NCI-H128 (cell line): Measurements from ENCODE around the gene ALDOA.

Experiments
- DNase-seq: peaks from one replicate; lab custom pipeline; 2025; ENCODE audit not compliant: unreplicated experiment; lab: John Stamatoyannopoulos, UW

Gene ALDOA

DNA sequence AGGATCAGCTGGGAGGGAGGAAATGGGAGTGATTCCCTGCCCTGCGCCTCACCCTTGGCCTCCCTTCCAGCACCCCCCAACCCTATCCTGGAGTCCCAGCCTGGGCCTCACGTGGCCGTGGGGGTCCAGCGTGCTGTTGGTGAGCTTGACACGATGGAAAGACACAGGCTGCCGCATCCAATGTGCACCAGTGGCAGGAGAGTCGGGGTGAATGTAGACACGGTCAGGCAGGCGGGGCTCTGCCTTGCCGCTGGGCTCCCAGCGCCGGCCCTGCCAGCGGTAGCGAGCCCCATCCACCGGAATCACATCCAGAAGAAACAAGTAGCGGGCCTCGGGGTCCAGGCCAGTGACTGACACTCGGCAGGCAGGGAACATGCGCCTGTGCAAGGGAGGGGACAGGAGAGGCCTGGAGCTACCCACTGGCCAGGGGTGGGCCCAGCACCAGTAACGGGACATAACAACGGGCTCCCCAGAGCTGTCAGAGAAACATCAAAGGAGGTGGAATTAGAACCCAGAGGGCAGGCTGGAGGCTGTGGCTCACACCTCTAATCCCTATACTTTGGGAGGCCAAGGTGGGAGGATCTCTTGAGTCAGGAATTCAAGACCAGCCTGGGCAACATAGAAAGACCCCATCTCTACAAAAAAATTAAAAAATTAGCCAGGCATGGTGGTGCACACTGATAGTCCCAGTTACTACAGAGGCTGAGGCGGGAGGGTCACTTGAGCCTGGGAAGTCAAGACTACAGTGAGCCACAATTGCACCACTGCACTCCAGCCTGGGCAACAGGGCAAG is 23.5 kb downstream of the ALDOA start:
- no peak for DNase-seq

DNA sequence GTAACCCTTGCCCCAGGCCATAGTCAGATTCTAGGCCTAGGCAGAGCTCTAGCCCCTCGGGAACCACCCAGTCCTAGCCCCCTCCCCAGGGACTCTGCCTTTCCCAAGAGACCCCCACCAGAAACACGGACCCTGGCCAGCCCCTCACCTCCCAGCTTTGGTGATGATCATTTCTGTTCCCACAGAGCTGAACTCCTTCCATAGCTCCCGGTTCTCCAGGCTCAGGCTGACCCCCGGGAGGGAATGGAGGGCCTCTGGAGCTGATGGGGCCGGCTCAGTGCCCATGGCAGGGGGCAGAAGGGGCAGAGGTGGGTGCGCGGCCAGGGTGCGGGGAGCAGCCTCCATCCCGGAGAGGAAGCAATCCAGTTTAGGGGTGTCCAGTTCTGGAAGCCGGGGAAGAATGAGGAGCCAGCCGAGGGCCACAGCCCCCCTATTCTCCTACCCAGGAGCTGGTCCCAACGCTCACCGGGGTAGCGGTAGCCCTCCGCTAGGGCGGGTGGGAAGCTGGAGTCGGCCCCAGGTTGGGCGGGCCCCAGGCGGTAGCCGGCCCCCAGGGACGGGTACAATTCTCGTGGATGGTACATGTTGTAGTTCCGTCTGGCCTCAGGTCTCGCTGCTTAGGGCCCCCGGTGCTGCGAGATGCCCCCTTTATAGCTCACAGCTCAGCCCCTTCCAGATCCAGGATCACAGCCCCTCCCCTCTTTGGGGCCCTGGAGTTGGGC is 25.2 kb downstream of the ALDOA start:
- DNase-seq: no peak

DNA sequence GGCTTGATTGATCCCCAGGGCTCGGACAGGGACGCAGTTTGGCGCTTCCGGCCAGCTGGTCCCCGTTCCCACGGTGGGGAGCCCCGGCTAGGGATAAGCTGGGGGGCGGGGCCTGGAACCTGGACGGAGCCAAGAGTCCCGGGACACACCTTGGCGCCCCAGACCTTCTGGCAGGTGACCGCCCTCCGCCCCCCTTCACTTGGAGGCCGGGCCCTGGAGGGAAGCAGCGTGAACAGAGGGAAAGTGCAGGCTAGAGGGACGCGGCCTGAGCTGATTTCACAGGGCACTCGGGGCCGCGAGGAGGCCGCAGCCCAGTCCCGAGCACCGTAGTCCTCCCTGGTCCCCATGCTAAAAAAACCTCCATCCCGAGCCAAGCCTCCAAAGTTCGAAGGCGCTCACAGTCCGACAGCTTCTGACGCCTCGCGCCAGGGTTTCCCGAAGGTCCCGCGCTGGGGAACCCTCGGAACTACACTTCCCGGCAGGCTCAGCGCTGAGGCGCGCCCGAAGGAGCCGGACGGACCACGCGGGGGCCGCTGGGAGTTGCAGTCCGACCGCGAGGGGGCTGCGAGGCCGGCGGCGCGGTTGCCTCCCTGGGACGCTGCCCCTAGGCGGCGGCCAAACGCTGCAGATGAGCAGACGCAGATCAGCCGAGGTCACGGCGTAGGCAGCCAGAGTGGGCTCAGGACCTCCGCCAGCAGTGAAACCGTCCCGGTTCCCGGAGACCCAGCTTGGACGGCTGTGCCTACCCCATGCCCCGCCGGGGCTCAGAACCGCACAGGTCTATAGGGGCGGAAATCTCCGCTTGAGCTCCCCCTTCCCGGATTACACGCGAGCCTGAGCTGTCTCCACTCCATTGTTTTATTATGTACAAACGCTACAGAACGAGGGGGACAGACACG is 26.2 kb downstream of the ALDOA start, which contains the start of gene TBX6:
Gene TBX6, minus strand, starts transcription at position 451 of the 899 bp plus-strand sequence. CDS start 731 bp downstream, outside the sequence.
- peak; percentile 69 for DNase-seq

DNA sequence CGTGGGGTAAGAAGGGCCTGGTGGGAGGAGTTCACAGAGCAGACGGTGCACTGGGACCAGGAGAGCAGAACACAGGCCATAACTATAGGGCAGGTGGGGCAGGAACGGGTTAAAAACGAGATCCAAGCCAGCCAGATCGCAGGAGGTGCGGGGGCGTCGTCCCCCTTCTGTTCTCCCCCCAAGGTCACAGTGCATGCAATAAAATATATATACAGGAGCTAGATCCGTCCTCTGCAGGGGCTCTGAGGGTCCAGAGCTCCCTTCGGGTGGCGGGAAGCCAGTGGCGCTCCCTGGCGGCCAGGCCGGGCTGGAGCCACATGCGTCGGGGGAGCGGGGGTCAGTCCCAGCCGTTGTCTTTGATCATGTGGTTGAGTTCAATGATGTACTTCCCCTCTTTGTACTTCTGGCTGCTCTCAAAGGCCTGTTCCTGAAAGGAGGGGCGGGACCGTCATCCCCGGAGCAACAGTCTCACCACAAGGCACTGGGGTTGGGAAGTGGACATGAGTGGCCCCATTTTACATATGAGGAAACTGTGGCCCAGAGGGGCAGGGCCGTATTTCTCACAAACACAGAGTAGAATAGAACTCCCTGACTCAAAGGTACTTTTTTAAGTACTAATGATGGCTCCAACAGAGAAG is 26.9 kb downstream of the ALDOA start:
- no peak for DNase-seq

DNA sequence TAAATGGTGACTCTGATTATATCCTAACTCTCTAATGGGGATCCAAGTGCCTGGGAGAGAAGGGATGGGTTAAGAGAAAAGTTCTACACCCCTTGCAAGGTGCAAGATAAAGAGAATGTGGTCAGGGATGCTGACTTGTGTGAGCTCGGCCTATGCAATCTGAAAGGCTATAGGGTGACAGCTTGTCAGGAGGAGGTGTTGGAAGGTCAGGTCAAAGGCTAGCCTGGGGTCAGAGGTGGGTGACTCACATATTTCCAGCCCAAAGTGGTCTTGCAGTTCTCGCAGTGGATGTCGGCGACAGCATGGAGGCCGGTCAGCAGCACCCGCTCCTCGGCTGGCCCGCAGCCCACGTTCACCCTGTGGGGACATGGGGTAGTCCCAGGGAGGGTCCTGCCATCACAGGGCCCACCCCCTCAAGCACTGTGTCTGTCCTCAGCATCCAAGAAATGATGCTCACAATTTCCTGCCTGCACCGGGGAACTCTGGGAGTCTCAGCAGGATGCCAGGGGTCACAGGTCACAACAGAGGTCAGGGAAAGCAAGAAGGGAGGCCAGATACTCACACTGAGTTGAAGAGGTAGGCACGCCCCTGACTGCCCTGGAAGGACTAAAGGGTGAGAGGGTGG is 29.1 kb downstream of the ALDOA start:
- DNase-seq: no peak

DNA sequence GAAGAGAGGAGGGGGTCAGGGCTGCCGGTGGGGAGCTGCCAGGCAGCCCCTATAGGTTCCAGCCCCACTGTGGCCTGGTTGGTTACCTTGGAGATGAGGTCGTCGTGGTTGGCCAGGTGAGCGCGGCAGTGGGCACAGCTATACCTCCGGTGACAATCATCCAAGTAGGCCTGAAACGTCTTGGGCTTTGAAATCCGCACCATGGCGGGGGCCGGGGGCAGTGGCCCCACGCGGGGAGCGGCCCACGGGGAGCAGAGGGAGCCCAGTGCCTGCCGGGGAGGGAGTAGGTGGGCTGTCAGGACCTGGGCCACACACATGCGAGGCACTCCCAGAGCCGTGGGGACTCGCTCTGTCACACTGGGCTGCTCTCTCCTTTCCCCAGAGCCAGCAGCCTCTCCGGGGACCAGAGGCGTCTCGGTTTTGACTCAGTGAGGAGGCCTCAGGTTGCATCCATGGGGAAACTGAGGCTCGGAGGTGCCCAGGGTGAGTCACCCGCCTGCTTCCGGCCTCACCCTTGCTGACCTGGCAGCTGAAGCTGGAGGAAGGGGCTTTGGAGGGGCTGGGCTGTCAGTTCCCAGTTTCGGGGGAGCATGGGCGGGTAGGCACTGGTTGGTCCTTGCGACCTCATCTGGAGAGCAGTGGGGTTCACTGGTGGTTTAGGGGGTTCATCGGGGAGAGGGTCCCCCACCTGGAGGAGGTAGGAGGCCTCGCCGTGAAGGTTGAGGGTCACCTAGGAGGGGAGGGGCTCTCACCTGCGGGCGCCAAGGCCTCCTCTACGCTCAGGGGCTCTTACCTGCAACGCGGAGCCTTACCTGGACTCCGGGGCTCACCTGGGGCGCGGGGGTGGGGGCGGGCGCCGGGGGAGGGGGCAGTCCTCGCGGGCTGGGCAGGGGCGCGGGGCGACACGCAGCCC is 29.9 kb downstream of the ALDOA start:
- DNase-seq: no peak

DNA sequence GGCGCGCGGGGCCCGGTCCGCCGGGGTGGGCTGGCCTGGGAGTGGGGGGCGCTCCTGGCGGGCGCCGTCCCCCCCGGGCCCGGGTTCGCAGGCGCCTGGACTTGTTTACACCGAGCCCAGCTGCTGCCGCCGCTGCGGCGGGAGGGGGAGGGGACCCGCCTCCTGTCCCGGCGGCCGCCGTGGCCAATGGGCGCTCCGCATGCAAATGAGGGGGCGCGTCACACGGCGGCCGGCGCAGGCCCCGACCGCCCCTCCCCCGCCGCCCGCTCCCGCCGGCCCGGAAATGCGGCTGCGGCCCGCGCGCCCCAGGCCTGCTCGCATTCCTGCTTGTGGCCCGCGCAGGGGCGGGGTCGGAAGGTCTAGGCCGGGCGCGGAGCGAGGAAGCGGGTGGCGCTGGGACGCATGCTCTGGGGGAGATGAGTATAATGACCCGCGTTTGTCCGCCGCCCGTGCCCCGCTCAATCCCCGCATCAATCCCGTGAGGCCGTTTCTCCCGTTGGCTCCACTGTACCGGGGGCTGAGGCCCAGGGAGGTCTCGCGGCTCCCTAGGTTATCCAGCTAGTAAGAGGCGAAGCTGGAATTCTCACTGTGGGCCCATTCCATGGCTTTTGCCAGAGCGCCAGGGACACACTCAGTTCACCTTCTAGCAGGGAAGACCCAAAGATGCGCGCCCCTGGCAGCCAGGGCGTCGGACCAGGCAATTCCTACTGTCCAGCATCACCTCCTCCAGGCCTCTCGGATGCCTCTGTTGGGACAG is 30.7 kb downstream of the ALDOA start, which contains the start of gene YPEL3:
Gene YPEL3, minus strand, starts transcription at position 109 of the 757 bp plus-strand sequence. CDS start 731 bp downstream, outside the sequence.
- peak; percentile 41 for DNase-seq

DNA sequence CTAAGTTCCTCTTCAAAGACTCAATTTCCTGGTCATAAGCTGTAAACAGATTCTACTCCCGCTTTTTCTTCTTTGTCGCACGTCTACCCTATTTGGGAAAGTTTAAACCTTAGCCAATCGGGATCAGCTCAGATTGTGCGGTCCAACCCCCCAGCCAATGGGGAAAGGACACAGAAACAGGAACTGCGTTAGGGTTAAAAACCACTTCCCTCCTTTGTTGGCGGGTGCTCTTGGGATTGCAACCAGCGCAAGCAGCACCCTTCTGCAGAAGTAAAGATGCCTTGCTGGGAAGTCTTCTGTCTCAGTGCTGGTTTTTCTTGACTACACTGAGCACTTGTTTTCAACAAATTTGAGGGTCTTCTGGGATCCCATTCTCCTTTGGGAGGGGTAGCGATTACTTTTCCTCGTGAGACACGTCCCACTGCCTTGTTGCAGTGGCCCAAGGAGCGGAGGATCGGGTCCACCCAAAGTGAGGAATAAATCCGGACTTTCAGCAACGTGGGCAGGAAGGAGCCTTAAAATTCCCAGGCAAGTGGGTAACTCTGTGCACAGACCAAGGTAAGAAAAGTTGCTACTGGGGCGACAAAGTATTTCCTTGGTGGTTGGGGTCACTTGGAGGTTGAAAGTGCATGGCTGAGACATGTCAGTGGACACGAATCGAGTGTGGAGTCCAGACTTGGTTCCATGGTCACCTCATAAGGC is 31.5 kb downstream of the ALDOA start:
- DNase-seq: no peak

DNA sequence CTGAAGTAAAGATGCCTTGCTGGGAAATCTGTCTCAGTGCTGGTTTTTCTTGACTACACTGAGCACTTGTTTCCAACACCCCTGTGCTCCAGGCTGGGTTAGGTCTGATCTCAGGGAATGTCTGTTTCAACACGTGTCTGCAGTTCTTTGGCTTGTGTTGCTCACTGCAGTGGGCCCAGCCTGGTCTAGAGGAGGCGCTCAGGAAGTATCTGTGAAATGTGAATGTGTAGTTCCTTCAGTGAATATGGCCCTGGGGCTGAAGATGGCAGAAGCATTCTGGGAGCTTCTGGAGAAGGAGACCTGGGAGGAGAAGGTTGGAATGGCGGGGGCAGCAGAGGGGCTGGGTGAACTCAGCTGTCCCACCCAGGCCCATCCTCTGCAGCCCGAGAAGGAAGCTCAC is 38.5 kb downstream of the ALDOA start:
- no peak for DNase-seq

DNA sequence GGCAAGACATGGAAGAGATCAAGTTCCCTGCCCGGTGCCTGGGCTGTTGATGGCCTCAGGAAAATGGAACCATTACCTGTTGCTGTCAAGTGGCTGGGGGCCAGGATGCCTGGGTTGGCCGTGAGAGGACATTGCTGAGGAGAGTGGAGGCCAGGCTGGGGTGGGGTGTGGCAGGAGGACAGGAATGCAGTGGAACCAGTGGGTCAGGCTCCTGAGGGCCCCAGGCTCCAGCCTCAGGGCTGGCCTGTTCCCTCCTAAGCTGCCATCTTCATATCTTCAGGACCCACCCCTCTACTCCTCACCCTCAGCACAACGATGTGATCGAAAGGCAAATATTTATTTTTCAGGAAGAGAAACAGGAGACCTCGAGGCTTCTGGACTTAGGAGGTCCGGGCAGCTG is 38.9 kb downstream of the ALDOA start:
- DNase-seq: no peak

DNA sequence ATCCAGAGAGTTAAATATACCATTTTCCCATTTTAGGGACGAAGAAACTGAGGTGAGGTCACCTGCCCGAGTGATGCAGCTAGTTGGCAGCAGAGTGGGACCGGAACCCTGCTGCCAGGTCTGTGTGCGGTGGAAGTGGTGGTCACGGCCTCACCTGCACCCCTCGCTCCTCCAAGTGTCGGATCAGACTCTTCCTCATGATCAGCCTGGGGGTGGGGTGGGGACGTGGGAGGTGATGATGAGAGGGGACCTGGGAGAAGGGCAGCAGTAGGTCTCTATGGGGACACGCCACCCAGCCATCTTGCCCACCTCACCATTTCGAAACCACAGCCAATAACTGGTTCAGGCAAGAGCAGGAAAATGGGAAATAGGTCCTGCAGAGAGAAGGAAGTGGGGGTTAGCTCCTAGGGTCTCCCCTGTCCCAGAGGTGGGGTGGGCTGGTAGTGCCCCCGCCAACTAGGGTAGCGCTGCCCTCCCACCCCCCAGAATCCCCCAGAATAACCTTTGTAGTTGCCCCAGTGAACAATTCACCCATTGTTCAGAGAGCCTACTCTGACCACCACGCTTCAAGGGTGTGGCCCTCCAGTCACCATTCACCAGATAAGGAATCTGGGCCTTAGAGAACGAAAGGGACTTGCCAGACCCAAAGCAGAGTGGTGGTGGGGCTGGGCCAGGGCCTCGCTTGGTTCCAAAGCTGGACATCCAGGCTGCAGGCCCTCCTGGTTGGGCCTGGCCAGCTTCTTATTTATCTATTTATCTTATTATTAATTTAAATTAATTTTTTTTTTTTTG is 42.7 kb downstream of the ALDOA start:
- no peak for DNase-seq

DNA sequence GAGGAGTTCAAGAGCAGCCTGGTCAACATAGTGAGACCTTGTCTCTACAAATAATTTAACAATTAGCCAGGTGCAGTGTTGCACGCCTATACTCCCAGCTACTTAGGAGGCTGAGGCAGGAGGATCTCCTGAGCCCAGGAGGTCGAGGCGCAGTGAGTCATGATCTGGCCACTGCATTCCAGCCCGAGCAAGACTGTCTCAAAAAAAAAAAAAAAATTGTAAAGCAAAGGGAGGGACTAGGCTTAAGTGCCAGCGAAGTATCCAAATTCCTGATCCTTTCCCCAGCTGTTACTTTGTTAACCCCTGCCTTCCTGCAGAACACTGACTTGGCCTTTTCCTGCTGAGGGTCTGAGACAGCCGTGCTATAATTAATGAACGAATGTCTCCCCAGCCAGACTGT is 45.1 kb downstream of the ALDOA start:
- DNase-seq: no peak

DNA sequence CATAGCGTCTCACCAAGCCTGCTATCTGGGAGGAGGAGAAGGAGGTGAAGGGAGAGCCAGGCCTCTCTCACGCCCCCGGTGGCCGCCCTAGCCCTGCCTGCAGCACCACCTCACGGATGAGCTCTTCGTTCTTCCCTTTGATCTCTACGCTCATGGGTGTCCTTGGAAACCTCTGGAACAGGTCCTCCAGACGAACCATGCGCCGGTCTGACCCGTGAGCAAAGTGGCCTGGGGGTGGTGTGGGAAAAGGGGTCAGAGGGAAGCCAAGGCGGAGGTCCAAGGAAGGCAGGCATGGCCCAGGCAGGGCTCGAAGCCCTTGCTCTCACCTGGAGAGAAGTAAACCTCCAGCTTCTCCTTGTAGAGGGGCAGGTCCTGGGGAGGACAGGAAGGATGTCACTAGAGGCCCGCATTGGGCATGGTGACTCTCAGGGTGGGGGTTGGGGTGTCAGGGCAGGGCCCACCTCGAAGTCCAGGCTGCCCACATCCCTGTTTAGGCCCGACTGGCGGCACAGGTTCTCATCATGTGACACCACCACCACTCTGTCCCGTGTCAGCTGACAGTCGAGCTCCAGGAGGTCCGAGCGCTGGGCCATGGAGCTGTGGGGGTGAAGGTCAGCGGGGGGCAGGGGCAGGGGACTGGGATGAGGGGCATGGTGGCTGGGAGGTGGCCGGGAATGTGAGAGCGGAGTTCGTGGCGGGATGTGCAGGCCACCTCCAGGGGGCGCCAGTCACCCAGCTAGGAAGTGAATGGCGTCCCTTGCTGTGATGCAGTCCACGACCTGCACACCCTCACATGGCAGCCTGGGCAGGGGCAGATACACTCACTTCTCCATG is 46.9 kb downstream of the ALDOA start:
- DNase-seq: no peak

DNA sequence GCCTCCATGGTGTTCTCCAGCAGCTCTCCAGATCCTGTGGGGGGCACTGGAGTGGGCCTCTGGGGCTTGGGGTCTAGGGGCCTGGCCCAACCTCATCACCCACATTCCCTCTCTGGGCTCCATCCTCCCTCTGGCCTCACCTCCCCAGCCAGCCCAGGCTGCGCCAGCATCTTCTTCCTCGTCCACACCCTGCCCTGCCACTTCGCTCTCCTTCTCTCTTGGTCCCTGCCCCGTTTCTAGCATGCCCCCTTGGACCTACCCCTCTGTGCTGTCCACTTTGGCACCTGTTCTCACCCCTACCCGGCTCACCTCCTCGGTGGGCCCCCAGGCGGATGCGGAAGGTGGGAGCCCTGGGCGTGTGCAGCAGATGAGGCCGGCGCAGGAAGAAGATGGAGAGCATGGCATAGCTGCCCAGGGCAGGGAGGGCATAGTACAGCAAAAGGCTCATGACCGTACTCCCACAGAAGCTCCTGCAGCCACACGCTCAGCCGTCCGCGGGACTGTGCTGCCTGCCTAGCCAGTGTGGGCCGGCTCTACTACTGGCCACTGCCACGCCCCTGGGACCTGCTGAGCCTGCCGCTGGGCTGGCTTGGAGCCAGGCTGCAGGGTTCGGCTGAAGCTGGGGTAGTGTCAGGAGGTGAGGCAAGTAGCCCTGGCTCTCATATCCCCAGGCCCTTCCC is 47.6 kb downstream of the ALDOA start, which contains the start of gene GDPD3:
Gene GDPD3, minus strand, starts transcription at position 507 of the 680 bp plus-strand sequence. Its CDS starts 59 bp downstream, at position 448.
- no peak for DNase-seq

DNA sequence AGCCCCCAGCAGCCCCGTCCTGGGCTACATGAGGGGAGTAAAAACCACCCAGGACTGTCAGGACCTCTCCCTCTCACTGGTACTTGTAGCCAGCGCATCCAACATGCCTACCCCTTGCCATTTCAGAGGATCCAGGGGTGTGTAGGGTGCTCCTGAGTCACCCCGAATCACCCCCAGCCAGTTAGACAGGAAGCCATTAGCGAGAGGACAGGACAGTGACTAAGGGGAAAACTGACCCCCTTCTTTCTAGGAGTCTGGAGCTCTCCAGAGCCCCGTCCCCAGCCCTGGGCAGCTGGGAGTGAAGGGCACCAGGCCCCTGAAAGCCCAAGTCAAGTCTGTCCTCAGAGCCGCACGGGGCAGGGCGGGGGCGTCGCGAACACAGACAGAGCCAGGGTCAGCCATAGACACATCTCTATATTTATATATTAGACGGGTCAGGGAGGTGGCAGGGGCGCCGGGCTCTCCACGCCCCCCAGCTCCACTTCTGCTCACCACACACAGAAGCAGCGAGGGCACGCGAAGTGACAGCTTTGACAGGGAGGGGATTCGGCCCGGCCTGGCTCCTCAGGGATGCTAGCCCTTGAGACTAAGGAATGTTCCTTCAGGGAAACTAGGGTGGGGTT is 48.3 kb downstream of the ALDOA start:
- no peak for DNase-seq
